Smooth muscle cell (in vitro differentiated cells): Measurements from ENCODE around the gene SLC35E3. TPM values are rescaled to one million over a fixed set of nuclear protein-coding genes. Genes with fewer than 3 reads are reported as not detected.
A peak's percentile ranks its signal among the peaks of the same experiment; 100 is the strongest.

Source experiments
- DNase-seq: peaks from one replicate; lab custom pipeline; 2025; ENCODE audit not compliant: unreplicated experiment; lab: John Stamatoyannopoulos, UW
- H2AFZ ChIP-seq: fragments of 200-600 bp; sonication (generic); 2 replicates; pipeline ENCODE4 v1.6.0; 2016; ENCODE audit warnings: antibody characterized with exemption, low read depth, mild to moderate bottlenecking
- H3F3A ChIP-seq: fragments of 200-600 bp; sonication (generic); 2 replicates; pipeline ENCODE4 v1.6.0; 2017; ENCODE audit warnings: antibody characterized with exemption, low read depth
- H3K27ac ChIP-seq: fragments of 200-600 bp; sonication (generic); 2 replicates; pipeline ENCODE4 v1.5.1; 2016; ENCODE audit warnings: low read depth, mild to moderate bottlenecking
- H3K27me3 ChIP-seq: fragments of 200-600 bp; sonication (generic); 2 replicates; pipeline ENCODE4 v1.6.1; 2016; ENCODE audit warnings: low read depth, mild to moderate bottlenecking
- H3K36me3 ChIP-seq: fragments of 200-600 bp; sonication (generic); 2 replicates; pipeline ENCODE4 v1.5.1; 2016; ENCODE audit warnings: low read depth
- H3K4me1 ChIP-seq: fragments of 200-600 bp; sonication (generic); 2 replicates; pipeline ENCODE4 v1.5.1; 2016; ENCODE audit warnings: low read depth
- H3K4me2 ChIP-seq: fragments of 200-600 bp; sonication (generic); 2 replicates; pipeline ENCODE4 v1.6.0; 2016; ENCODE audit warnings: mild to moderate bottlenecking
- H3K4me3 ChIP-seq: fragments of 200-600 bp; sonication (generic); 2 replicates; pipeline ENCODE4 v1.5.1; 2016; ENCODE audit warnings: mild to moderate bottlenecking
- H3K79me2 ChIP-seq: fragments of 200-600 bp; sonication (generic); 2 replicates; pipeline ENCODE4 v1.6.0; 2016; ENCODE audit warnings: low read depth, mild to moderate bottlenecking
- H3K9ac ChIP-seq: fragments of 200-600 bp; sonication (generic); 2 replicates; pipeline ENCODE4 v1.6.0; 2016; ENCODE audit warnings: low read depth
- H3K9me3 ChIP-seq: fragments of 200-600 bp; sonication (generic); replicated peaks from 2 replicates; pipeline ENCODE4 v1.5.1; 2016; ENCODE audit warnings: low read depth
- H4K20me1 ChIP-seq: fragments of 200-600 bp; sonication (generic); 2 replicates; pipeline ENCODE4 v1.6.0; 2016; ENCODE audit warnings: low read depth
- WGBS: methylation state at CpG from one replicate; pipeline ENCODE4 v1.1.7; 2016; ENCODE audit warnings: low lambda C conversion rate; 5-methylcytosine and 5-hydroxymethylcytosine counted together
- polyA plus RNA-seq: library from polyadenylated mRNA; unstranded; fragments of >200 nt; fragmentation: Nextera tagmentation; extraction: Ambion mirVana; gene quantifications from 2 replicates; pipeline ENCODE4 v1.2.1, GENCODE V29; 2016
- total RNA-seq: library from RNA; depleted of rRNA; stranded (reverse); fragments of >200 nt; gene quantifications from 2 replicates; pipeline ENCODE4 v1.2.3, GENCODE V29; 2014
- TF ChIP-seq, protein P1 (sequence below): fragments of 200-600 bp; sonication (generic); IDR thresholded peaks from 2 replicates; pipeline ENCODE4 v1.5.1; 2017; ENCODE audit warnings: borderline replicate concordance, mild to moderate bottlenecking, antibody characterized with exemption; ENCODE audit not compliant: insufficient read depth, poor library complexity, severe bottlenecking

The SLC35E3 gene
- 1.1 and 18.8 TPM in 2 replicates for total RNA-seq
- polyA plus RNA-seq = 8.9 and 10.1 TPM in 2 replicates

DNA sequence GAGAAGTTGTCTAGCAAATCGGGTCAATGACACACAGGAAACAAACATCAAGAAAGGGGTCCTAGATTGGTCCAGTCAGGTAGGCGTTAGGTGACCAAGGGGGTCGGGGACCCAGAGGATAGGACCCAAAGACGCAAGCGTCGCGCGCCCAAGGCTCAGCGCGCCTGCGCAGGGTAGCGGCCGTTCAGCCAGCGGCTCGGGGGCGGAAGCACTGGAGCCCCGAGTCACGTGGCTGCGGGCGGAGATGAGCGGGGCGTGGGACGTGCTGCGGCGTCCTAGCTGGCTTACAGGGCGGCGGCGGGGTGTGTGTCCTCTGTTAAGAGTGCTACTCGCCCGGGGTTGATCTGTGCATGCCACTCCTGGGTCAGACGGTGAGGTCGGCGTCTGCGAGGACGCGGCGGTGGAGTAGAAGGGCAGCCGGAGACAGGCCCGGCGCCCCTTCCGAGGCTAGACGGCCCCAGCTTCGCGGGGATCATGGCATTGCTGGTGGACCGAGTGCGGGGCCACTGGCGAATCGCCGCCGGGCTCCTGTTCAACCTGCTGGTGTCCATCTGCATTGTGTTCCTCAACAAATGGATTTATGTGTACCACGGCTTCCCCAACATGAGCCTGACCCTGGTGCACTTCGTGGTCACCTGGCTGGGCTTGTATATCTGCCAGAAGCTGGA lies at the start of gene SLC35E3:
Gene SLC35E3 (plus strand): TSS at position 273 of the 668 bp plus-strand sequence. CDS start 202 bp downstream, at position 475.
- TF ChIP-seq, protein P1, sequence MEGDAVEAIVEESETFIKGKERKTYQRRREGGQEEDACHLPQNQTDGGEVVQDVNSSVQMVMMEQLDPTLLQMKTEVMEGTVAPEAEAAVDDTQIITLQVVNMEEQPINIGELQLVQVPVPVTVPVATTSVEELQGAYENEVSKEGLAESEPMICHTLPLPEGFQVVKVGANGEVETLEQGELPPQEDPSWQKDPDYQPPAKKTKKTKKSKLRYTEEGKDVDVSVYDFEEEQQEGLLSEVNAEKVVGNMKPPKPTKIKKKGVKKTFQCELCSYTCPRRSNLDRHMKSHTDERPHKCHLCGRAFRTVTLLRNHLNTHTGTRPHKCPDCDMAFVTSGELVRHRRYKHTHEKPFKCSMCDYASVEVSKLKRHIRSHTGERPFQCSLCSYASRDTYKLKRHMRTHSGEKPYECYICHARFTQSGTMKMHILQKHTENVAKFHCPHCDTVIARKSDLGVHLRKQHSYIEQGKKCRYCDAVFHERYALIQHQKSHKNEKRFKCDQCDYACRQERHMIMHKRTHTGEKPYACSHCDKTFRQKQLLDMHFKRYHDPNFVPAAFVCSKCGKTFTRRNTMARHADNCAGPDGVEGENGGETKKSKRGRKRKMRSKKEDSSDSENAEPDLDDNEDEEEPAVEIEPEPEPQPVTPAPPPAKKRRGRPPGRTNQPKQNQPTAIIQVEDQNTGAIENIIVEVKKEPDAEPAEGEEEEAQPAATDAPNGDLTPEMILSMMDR = no peak
- Histone ChIP-seq H3K4me2 (peak within 1 kb of the TSS; percentile 89), H3K9ac (peak within 1 kb of the TSS; percentile 45), H2AFZ (peak within 1 kb of the TSS; percentile 88), H3K4me3 (peak within 1 kb of the TSS; percentile 68), H3K36me3 (no peaks in the 10 kb centered on the region), H3K79me2 (peaks cover 11% of the 10 kb centered on the region), H3K9me3 (no peaks in the 10 kb centered on the region), H3F3A (no peaks in the 10 kb centered on the region), H3K27me3 (no peaks in the 10 kb centered on the region), H3K27ac (peak within 1 kb of the TSS; percentile 1), H3K4me1 (peaks cover 14% of the 10 kb centered on the region), H4K20me1 (no peaks in the 10 kb centered on the region)
- WGBS = under 1% methylated on average over 52 of the region's 52 CpGs
- peak; percentile 72 for DNase-seq

DNA sequence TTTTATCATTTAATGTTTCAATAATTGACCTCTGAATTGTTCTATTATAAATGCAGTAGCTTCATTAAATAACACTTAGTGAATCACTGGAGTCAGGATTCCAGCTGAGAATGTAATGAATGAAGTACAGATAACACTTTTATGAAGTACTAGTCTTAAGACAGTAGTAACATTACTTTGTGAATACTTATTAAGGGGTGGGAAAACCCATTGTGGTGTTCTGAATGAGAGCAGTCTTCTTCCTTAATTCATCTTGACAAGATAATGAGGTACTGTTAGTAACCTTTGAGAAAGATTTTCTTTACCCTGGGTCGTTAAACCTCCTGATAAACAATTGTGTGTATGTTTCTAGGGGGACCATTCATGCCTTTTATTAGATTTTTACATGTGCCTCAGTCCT lies 46.5 kb upstream of the SLC35E3 start:
- Histone ChIP-seq H3K9me3 (no peaks in the 10 kb centered on the region), H3K36me3 (peaks cover 17% of the 10 kb centered on the region), H3K27me3 (no peaks in the 10 kb centered on the region), H2AFZ (no peak overlapping the region), H3F3A (no peaks in the 10 kb centered on the region), H4K20me1 (no peaks in the 10 kb centered on the region), H3K4me1 (no peaks in the 10 kb centered on the region), H3K27ac (no peak overlapping the region), H3K79me2 (no peaks in the 10 kb centered on the region), H3K4me3 (no peak overlapping the region), H3K4me2 (no peak overlapping the region), H3K9ac (no peak overlapping the region)
- DNase-seq = no peak
- TF ChIP-seq, protein P1 = no peak
- 82% methylated on average over 1 of the region's 1 CpG for WGBS

DNA sequence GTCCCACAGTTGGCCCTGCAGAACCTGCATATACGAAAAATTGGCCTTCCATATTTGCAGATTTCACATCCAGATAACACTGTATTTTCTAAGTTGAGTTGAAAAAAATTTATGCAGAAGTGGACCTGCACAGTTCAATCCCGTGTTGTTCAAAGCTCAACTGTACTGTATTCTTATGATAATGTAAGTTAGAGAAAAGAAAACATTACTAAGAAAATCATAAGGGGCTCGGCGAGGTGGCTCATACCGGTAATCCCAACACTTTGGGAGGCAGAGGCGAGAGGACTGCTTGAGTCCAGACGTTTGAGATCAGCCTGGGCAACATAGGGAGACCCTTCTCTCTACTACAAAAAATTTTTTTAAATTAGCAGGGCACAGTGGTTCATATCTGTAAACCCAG lies 18.2 kb upstream of the SLC35E3 start:
- peaks cover 13% of the 10 kb centered on the region for H3K36me3 ChIP-seq

More for the DNA sequence above, 18.2 kb upstream of the SLC35E3 start:
- DNase-seq = no peak
- no peaks in the 10 kb centered on the region for H3K79me2 ChIP-seq
- H3K4me3 ChIP-seq = no peak overlapping the region
- H3K4me2 ChIP-seq = no peak overlapping the region
- no peaks in the 10 kb centered on the region for H3K9me3 ChIP-seq
- no peaks in the 10 kb centered on the region for H3K4me1 ChIP-seq
- H3K27me3 ChIP-seq = no peaks in the 10 kb centered on the region
- 99% methylated on average over 7 of the region's 7 CpGs for WGBS
- H2AFZ ChIP-seq = no peak overlapping the region
- no peaks in the 10 kb centered on the region for H3F3A ChIP-seq
- TF ChIP-seq, protein P1 = no peak
- no peak overlapping the region for H3K9ac ChIP-seq
- no peaks in the 10 kb centered on the region for H4K20me1 ChIP-seq
- no peak overlapping the region for H3K27ac ChIP-seq
